Keratinocyte (primary cell): ENCODE results near the gene IRF8.

Experiments used
- EZH2 ChIP-seq: IDR thresholded peaks from one replicate; pipeline ENCODE4 v1.6.1; 2012; ENCODE audit warnings: inconsistent platforms, mild to moderate bottlenecking, low read length, moderate library complexity
- TF ChIP-seq, protein P1 (sequence below), 3 experiments: IDR thresholded peaks in 1 of 3; conservative IDR thresholded peaks in 1 of 3; optimal IDR thresholded peaks in 1 of 3; 2 replicates in 2 of 3; 3 replicates in 1 of 3; pipeline versions ENCODE3 to v1.5.1; 2011; ENCODE audit warnings: low read length in 3 of 3, mild to moderate bottlenecking in 3 of 3, moderate library complexity in 2 of 3, control low read depth in 1 of 3, inconsistent platforms in 1 of 3; ENCODE audit not compliant: insufficient read depth in 2 of 3; ENCODE audit errors: extremely low read depth in 1 of 3

DNA sequence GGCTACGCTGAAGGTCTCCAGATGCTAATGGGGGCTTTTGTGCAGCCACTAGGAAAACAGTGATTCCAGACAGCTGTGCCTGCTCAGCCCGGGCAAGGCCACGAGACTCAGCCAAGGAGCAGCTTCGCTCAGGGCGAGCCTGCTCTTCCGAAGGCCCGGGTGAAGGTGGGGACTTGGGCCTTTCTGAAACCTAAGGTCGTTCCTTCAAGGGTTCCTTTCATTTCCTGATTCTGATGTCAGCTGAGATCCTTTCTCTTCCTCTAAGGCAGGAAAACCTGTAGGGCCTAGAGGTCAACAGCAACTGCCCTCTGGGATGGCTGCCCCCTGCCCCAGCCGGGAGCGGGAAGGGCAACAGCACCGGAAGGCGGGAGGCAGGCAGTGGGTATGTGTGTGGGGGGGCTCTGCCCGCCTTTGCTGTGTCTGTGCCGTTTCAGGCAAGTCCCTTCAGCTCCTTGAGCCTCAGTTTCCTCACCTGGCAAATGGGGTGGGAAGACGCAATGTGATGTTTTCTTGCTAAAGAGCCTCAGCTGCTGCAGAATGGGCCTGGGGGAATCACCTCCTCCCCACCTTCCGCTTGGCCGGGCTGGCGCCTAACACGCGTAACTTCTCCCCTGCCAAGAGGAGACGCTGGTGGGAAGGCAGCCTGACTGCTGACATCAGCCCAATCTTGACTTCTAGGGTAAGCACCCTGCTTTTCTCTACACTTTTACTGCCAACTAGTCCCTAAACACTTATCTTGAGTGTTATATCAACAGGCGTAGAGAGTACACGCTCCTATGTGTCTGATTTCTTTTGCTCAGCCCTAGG is 32.8 kb downstream of the IRF8 start:
- TF ChIP-seq, protein P1, sequence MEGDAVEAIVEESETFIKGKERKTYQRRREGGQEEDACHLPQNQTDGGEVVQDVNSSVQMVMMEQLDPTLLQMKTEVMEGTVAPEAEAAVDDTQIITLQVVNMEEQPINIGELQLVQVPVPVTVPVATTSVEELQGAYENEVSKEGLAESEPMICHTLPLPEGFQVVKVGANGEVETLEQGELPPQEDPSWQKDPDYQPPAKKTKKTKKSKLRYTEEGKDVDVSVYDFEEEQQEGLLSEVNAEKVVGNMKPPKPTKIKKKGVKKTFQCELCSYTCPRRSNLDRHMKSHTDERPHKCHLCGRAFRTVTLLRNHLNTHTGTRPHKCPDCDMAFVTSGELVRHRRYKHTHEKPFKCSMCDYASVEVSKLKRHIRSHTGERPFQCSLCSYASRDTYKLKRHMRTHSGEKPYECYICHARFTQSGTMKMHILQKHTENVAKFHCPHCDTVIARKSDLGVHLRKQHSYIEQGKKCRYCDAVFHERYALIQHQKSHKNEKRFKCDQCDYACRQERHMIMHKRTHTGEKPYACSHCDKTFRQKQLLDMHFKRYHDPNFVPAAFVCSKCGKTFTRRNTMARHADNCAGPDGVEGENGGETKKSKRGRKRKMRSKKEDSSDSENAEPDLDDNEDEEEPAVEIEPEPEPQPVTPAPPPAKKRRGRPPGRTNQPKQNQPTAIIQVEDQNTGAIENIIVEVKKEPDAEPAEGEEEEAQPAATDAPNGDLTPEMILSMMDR (optimal IDR thresholded peaks at IDR 0.05 in 1 of 3, IDR thresholded peaks at IDR 0.05 in 1 of 3, conservative IDR thresholded peaks at IDR 0.05 in 1 of 3; ENCODE audit: extremely low read depth in 1 of 3, insufficient read depth in 2 of 3, low read length in 3 of 3): no peak
- no peak for TF ChIP-seq EZH2
